SU-DHL-6 (cell line): ENCODE results near the gene SOX18.

ENCODE experiments used
- H2AFZ ChIP-seq: fragments of 200-600 bp; sonication (generic); 2 replicates; pipeline ENCODE4 v1.6.1; 2014; ENCODE audit warnings: low read depth, mild to moderate bottlenecking, moderate library complexity, mixed read lengths, antibody characterized with exemption, low read length; ENCODE audit not compliant: severe bottlenecking
- H3F3A ChIP-seq: fragments of 200-600 bp; shearing (Covaris generic); 2 replicates; pipeline ENCODE4 v1.6.0; 2016; ENCODE audit warnings: antibody characterized with exemption, mild to moderate bottlenecking; ENCODE audit not compliant: insufficient read depth
- H3K27ac ChIP-seq: fragments of 200-600 bp; sonication (generic); 2 replicates; pipeline ENCODE4 v1.5.1; 2016; ENCODE audit warnings: low read depth, mild to moderate bottlenecking, low read length, moderate library complexity, mixed read lengths
- H3K27me3 ChIP-seq: fragments of 200-600 bp; sonication (generic), shearing (Covaris generic); 2 replicates; pipeline ENCODE4 v1.6.0; 2014; ENCODE audit warnings: mild to moderate bottlenecking, low read length
- H3K36me3 ChIP-seq: fragments of 200-600 bp; sonication (generic); 2 replicates; pipeline ENCODE4 v1.6.1; 2014; ENCODE audit warnings: mild to moderate bottlenecking, low read length, mixed read lengths
- H3K4me2 ChIP-seq: fragments of 300-600, 200-600 bp; shearing (Covaris generic), sonication (generic); 2 replicates; pipeline ENCODE4 v1.6.0; 2014; ENCODE audit warnings: low read length, low read depth, mild to moderate bottlenecking; ENCODE audit not compliant: poor library complexity, severe bottlenecking
- H3K4me3 ChIP-seq: fragments of 200-600 bp; sonication (generic); 2 replicates; pipeline ENCODE4 v1.5.1; 2014; ENCODE audit warnings: antibody characterized with exemption, low read length, mild to moderate bottlenecking, mixed read lengths; ENCODE audit not compliant: insufficient read depth, poor library complexity, severe bottlenecking
- H3K79me2 ChIP-seq: fragments of 200-600 bp; sonication (generic); 2 replicates; pipeline ENCODE4 v1.6.1; 2014; ENCODE audit warnings: mild to moderate bottlenecking, low read length, moderate library complexity; ENCODE audit not compliant: insufficient read depth
- H3K9ac ChIP-seq: fragments of 200-600 bp; sonication (generic); 2 replicates; pipeline ENCODE4 v1.7.0; 2014; ENCODE audit warnings: mild to moderate bottlenecking, low read length
- H3K9me2 ChIP-seq: fragments of 200-600 bp; sonication (generic); replicated peaks from 2 replicates; pipeline ENCODE4 v1.6.1; 2014; ENCODE audit warnings: low read length; ENCODE audit not compliant: insufficient read depth
- H3K9me3 ChIP-seq: fragments of 200-600 bp; sonication (generic); 2 replicates; pipeline ENCODE4 v1.6.1; 2014; ENCODE audit warnings: low read length, mixed read lengths; ENCODE audit not compliant: insufficient read depth
- H4K20me1 ChIP-seq: fragments of 200-600 bp; sonication (generic); 2 replicates; pipeline ENCODE4 v1.6.1; 2014; ENCODE audit warnings: low read depth, mild to moderate bottlenecking, antibody characterized with exemption, low read length, moderate library complexity, mixed read lengths
- EZH2phosphoT487 ChIP-seq: fragments of 200-600 bp; sonication (generic), shearing (Covaris generic); conservative IDR thresholded peaks from 2 replicates; pipeline ENCODE4 v1.6.1; 2018; ENCODE audit warnings: mild to moderate bottlenecking, antibody characterized with exemption, low read length, moderate library complexity, mixed read lengths
- TF ChIP-seq, protein P1 (sequence below): fragments of 200-600 bp; sonication (generic); IDR thresholded peaks from one replicate; pipeline ENCODE4 v1.5.1; 2017; ENCODE audit warnings: antibody characterized with exemption, mild to moderate bottlenecking, low read length, moderate library complexity; ENCODE audit not compliant: insufficient read depth, poor library complexity, severe bottlenecking

The SOX18 gene

DNA sequence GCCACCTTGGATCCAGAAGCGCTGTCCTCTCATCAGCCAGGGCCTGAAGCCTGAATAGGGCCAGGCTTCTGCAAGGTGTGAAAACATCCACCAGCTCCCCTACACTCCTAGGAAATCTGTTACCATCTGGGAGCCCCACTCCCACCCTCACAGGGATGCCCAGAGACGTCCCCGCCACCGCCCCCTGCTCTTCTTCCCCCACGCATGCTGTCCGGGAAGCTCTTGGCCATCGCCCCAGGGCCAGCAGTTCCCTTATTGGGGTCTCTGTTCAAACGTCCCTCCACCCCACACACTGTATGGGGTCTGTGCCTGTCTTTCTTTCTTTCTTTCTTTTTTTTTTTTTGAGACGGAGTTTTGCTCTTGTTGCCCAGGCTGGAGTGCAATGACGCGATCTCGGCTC is 26.1 kb upstream of the SOX18 start:
- H3K9me3 ChIP-seq: no peaks in the 10 kb centered on the region
- H3K9ac ChIP-seq: no peak overlapping the region
- H3F3A ChIP-seq: peaks cover 27% of the 10 kb centered on the region
- H3K9me2 ChIP-seq: no peaks in the 10 kb centered on the region
- H2AFZ ChIP-seq: no peak overlapping the region
- H4K20me1 ChIP-seq: no peaks in the 10 kb centered on the region
- no peak for TF ChIP-seq EZH2phosphoT487
- TF ChIP-seq, protein P1, sequence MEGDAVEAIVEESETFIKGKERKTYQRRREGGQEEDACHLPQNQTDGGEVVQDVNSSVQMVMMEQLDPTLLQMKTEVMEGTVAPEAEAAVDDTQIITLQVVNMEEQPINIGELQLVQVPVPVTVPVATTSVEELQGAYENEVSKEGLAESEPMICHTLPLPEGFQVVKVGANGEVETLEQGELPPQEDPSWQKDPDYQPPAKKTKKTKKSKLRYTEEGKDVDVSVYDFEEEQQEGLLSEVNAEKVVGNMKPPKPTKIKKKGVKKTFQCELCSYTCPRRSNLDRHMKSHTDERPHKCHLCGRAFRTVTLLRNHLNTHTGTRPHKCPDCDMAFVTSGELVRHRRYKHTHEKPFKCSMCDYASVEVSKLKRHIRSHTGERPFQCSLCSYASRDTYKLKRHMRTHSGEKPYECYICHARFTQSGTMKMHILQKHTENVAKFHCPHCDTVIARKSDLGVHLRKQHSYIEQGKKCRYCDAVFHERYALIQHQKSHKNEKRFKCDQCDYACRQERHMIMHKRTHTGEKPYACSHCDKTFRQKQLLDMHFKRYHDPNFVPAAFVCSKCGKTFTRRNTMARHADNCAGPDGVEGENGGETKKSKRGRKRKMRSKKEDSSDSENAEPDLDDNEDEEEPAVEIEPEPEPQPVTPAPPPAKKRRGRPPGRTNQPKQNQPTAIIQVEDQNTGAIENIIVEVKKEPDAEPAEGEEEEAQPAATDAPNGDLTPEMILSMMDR: no peak
- no peak overlapping the region for H3K4me3 ChIP-seq
- H3K79me2 ChIP-seq: no peaks in the 10 kb centered on the region
- H3K4me2 ChIP-seq: no peak overlapping the region
- no peaks in the 10 kb centered on the region for H3K27me3 ChIP-seq
- no peaks in the 10 kb centered on the region for H3K36me3 ChIP-seq
- H3K27ac ChIP-seq: no peak overlapping the region

DNA sequence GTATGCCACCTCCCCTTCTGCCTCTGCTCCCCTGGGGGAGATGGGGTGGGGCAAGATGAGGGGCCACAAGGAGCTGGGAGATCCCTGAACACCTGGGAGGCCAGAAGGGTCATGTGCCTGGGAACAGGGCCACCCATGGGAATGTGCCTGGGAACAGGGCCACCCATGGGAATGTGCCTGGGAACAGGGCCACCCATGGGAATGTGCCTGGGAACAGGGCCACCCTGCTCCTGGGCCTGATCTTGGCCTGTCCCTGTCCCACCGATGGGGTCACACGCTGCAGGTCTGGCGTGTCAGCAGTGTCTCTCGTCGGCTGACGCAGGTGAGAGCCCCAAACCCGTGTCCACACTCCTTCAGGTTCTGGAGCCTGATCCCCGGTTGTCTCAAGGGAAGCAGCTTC is 25.5 kb upstream of the SOX18 start:
- Histone ChIP-seq H3K36me3 (no peaks in the 10 kb centered on the region), H3K79me2 (no peaks in the 10 kb centered on the region), H3K9me3 (no peaks in the 10 kb centered on the region), H3F3A (peaks cover 21% of the 10 kb centered on the region), H2AFZ (no peak overlapping the region), H4K20me1 (no peaks in the 10 kb centered on the region), H3K9ac (no peak overlapping the region), H3K27me3 (no peaks in the 10 kb centered on the region), H3K4me3 (no peak overlapping the region), H3K27ac (no peak overlapping the region), H3K9me2 (no peaks in the 10 kb centered on the region), H3K4me2 (no peak overlapping the region)
- TF ChIP-seq, protein P1: no peak
- no peak for TF ChIP-seq EZH2phosphoT487

DNA sequence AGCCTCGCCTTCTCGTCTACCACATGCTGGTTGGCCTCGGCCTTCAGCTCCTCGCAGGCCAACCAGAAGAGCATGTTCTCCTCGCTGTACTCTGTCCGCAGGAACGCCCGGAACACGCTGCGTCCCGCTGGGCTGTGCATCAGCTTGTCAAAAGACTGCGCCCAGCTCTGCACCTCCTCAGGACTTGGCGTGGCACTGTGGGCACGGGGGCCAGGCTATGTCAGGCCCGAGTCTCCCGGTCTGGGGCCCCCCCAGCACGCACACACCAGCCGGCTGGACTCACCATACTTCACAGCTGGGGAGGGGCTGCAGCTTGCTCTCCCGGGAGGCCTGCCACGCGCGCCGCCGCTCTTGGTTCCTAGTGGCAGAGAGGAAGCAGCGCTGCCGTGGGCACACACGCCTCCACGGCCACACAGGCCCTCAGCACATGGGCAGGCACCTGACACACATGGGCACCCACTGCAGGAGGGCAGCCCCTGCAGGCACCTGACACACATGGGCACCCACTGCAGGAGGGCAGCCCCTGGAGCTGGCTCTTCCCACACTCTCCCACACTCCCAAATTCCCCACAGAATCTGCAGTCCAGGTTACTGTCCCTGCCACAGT is 24.8 kb upstream of the SOX18 start:
- no peak overlapping the region for H3K4me2 ChIP-seq
- no peaks in the 10 kb centered on the region for H3K9me3 ChIP-seq
- no peak overlapping the region for H3K9ac ChIP-seq
- H3K79me2 ChIP-seq: no peaks in the 10 kb centered on the region
- TF ChIP-seq EZH2phosphoT487: no peak
- TF ChIP-seq, protein P1: no peak
- peaks cover 18% of the 10 kb centered on the region for H3F3A ChIP-seq
- no peaks in the 10 kb centered on the region for H3K36me3 ChIP-seq
- H3K9me2 ChIP-seq: no peaks in the 10 kb centered on the region
- no peak overlapping the region for H3K27ac ChIP-seq
- H3K4me3 ChIP-seq: no peak overlapping the region
- H4K20me1 ChIP-seq: no peaks in the 10 kb centered on the region
- no peak overlapping the region for H2AFZ ChIP-seq
- H3K27me3 ChIP-seq: no peaks in the 10 kb centered on the region
